Endothelial cell (in vitro differentiated cells): ENCODE results near the gene KCNQ1. TPM values are rescaled to one million over a fixed set of nuclear protein-coding genes. Genes with fewer than 3 reads are reported as not detected.

Experiments used
- DNase-seq: peaks from one replicate; pipeline ENCODE4 v3.0.0; 2021; ENCODE audit warnings: low spot score
- H3K27ac Mint-ChIP-seq: one replicate; pipeline ENCODE4 v1.8.0; 2021; ENCODE audit warnings: mixed read lengths, inconsistent platforms; ENCODE audit not compliant: unreplicated experiment
- H3K27me3 Mint-ChIP-seq: one replicate; pipeline ENCODE4 v1.8.0; 2021; ENCODE audit warnings: mild to moderate bottlenecking, moderate library complexity, mixed read lengths, inconsistent platforms; ENCODE audit not compliant: unreplicated experiment
- H3K36me3 Mint-ChIP-seq: one replicate; pipeline ENCODE4 v1.8.0; 2021; ENCODE audit warnings: mild to moderate bottlenecking, low read depth, mixed read lengths, inconsistent platforms; ENCODE audit not compliant: unreplicated experiment
- H3K4me1 Mint-ChIP-seq: one replicate; pipeline ENCODE4 v1.8.0; 2021; ENCODE audit warnings: mild to moderate bottlenecking, mixed read lengths, inconsistent platforms; ENCODE audit not compliant: unreplicated experiment
- H3K4me3 Mint-ChIP-seq: one replicate; pipeline ENCODE4 v1.8.0; 2021; ENCODE audit warnings: mild to moderate bottlenecking, mixed read lengths, inconsistent platforms; ENCODE audit not compliant: unreplicated experiment
- H3K9me3 Mint-ChIP-seq: one replicate; pipeline ENCODE4 v1.8.0; 2021; ENCODE audit warnings: mixed read lengths, inconsistent platforms; ENCODE audit not compliant: unreplicated experiment
- CTCF ChIP-seq: fragments of 200-600 bp; sonication (generic); IDR thresholded peaks from one replicate; pipeline ENCODE4 v1.5.0; 2021; ENCODE audit warnings: antibody characterized with exemption; ENCODE audit not compliant: unreplicated experiment
- total RNA-seq: library from RNA; stranded (reverse); fragmentation: NEBNext Ultra II Directional; extraction: Animal tissue kit (Norgen Biotek cat#: 25700); gene quantifications from one replicate; pipeline ENCODE4 v1.2.1, GENCODE V29; 2021; ENCODE audit not compliant: unreplicated experiment

The KCNQ1 gene
- total RNA-seq, 1 donor from 2014 or later, result 35.3 TPM

- H3K27ac Mint-ChIP-seq, result no peak overlapping the region
- H3K4me1 Mint-ChIP-seq, result peaks cover under 1% of the 10 kb centered on the region
- TF ChIP-seq CTCF, result no peak
- peaks cover 1% of the 10 kb centered on the region for H3K9me3 Mint-ChIP-seq
- no peak for DNase-seq
- peaks cover 32% of the 10 kb centered on the region for H3K36me3 Mint-ChIP-seq
- peaks cover 3% of the 10 kb centered on the region for H3K27me3 Mint-ChIP-seq
- H3K4me3 Mint-ChIP-seq, result no peak overlapping the region
Measured at GRCh38 chr11:2655834-2656622, 211.2 kb downstream of the KCNQ1 start.

- Mint-ChIP-seq H3K27me3 (peaks cover 3% of the 10 kb centered on the region), H3K36me3 (peaks cover 30% of the 10 kb centered on the region), H3K4me1 (no peaks in the 10 kb centered on the region), H3K27ac (no peak overlapping the region), H3K9me3 (no peaks in the 10 kb centered on the region), H3K4me3 (no peak overlapping the region)
- no peak for DNase-seq
- TF ChIP-seq CTCF, result no peak
Measured at GRCh38 chr11:2656859-2657258, 212.1 kb downstream of the KCNQ1 start.

GRCh38 chr11:2657697-2658284 lies 213.0 kb downstream of the KCNQ1 start:
- Mint-ChIP-seq H3K36me3 (peaks cover 26% of the 10 kb centered on the region), H3K27ac (no peak overlapping the region), H3K4me3 (no peak overlapping the region), H3K4me1 (no peaks in the 10 kb centered on the region), H3K27me3 (peaks cover under 1% of the 10 kb centered on the region), H3K9me3 (no peaks in the 10 kb centered on the region)
- TF ChIP-seq CTCF, result no peak
- DNase-seq, result no peak

GRCh38 chr11:2660357-2660939 lies 215.6 kb downstream of the KCNQ1 start:
- Mint-ChIP-seq H3K27me3 (peaks cover 4% of the 10 kb centered on the region), H3K27ac (no peak overlapping the region), H3K4me1 (no peaks in the 10 kb centered on the region), H3K36me3 (peaks cover 27% of the 10 kb centered on the region), H3K4me3 (no peak overlapping the region), H3K9me3 (no peaks in the 10 kb centered on the region)
- no peak for TF ChIP-seq CTCF
- DNase-seq, result no peak
